MCF 10A (cell line): ENCODE data around the gene PICK1. TPM values are rescaled to one million over a fixed set of nuclear protein-coding genes. Genes with fewer than 3 reads are reported as not detected.
A peak's percentile ranks its signal among the peaks of the same experiment; 100 is the strongest.
"Not testable (repeated sequence)": the region's sequence is repeated elsewhere in the genome, so short reads cannot be mapped to it uniquely, and the experiment has no call there.

Experiments used
- BruUV-seq: library from RNA; stranded (reverse); fragments of 400-500 nt; replicated peaks from 2 replicates; lab custom pipeline; 2021; lab: Mats Ljungman, UMichigan
- CTCF ChIA-PET: fragments of 300-600 bp; sonication (Branson Sonifier 250); formaldehyde crosslinking; extraction: SDS; loops from one replicate; lab custom pipeline; 2021; ENCODE audit warnings: antibody characterized with exemption, inconsistent platforms; lab: Yijun Ruan, JAX
- POLR2A ChIA-PET: fragments of 300-600, 350-650 bp; sonication (Branson Sonifier 250); formaldehyde crosslinking; extraction: SDS; loops from one replicate; lab custom pipeline; 2020; ENCODE audit warnings: antibody characterized with exemption, inconsistent platforms; lab: Yijun Ruan, JAX
- DNase-seq: peaks from one replicate; pipeline ENCODE4 v3.0.0-alpha.2; 2018; ENCODE audit not compliant: unreplicated experiment
- H3K27ac Mint-ChIP-seq: one replicate; pipeline ENCODE4 v1.8.0; 2022; ENCODE audit warnings: mild to moderate bottlenecking, low read depth, mixed read lengths; ENCODE audit not compliant: unreplicated experiment
- H3K27me3 Mint-ChIP-seq: one replicate; pipeline ENCODE4 v1.8.0; 2022; ENCODE audit warnings: mixed read lengths; ENCODE audit not compliant: insufficient read depth, unreplicated experiment
- H3K36me3 Mint-ChIP-seq: one replicate; pipeline ENCODE4 v1.8.0; 2022; ENCODE audit warnings: mild to moderate bottlenecking, moderate library complexity, mixed read lengths; ENCODE audit not compliant: insufficient read depth, unreplicated experiment
- H3K4me1 Mint-ChIP-seq: one replicate; pipeline ENCODE4 v1.8.0; 2022; ENCODE audit warnings: mixed read lengths; ENCODE audit not compliant: insufficient read depth, unreplicated experiment
- H3K4me3 Mint-ChIP-seq: one replicate; pipeline ENCODE4 v1.8.0; 2022; ENCODE audit warnings: mild to moderate bottlenecking, moderate library complexity, mixed read lengths; ENCODE audit not compliant: unreplicated experiment
- H3K9me3 Mint-ChIP-seq: one replicate; pipeline ENCODE4 v1.8.0; 2022; ENCODE audit warnings: mixed read lengths; ENCODE audit not compliant: unreplicated experiment
- CTCF ChIP-seq: fragments of 200-600 bp; IDR thresholded peaks from one replicate; pipeline ENCODE4 v1.8.0; 2022; ENCODE audit warnings: antibody characterized with exemption, mild to moderate bottlenecking; ENCODE audit not compliant: unreplicated experiment
- intact Hi-C: fragments of 100-400 bp; cut with micrococcal nuclease; formaldehyde crosslinking; loops from 2 replicates; pipeline ENCODE4 v1.14.1; 2022
- total RNA-seq: library from RNA; stranded (reverse); gene quantifications from 2 replicates; pipeline ENCODE4 v1.2.3, GENCODE V29; 2022

PICK1 gene
- total RNA-seq, 1 experiment from 2014 or later, result 40.6 TPM

- no peaks in the 10 kb centered on the region for H3K27me3 Mint-ChIP-seq
- DNase-seq, result peak; percentile 92
- no peak overlapping the region for H3K27ac Mint-ChIP-seq
- ChIA-PET CTCF (interaction anchor here (0.5 to 0.8 kb wide), 2 partner anchors 18 to 373 kb away, joined by 3 read pairs; no protein-coding TSS in a partner anchor), POLR2A (interaction anchor here (0.6 to 1.7 kb wide), 6 partner anchors 14 to 472 kb away, joined by 3 to 5 read pairs (median 3); partner anchors contain the start of gene PICK1)
- no peak overlapping the region for H3K4me3 Mint-ChIP-seq
- no peaks in the 10 kb centered on the region for H3K9me3 Mint-ChIP-seq
- H3K4me1 Mint-ChIP-seq, result peaks cover 24% of the 10 kb centered on the region
- no peak for TF ChIP-seq CTCF
- H3K36me3 Mint-ChIP-seq, result peaks cover 4% of the 10 kb centered on the region
- BruUV-seq, result no TSS peak
- intact Hi-C loops, result no loop called here
Measured at GRCh38 chr22:38034278-38034882, 22.8 kb upstream of the PICK1 start.

- no TSS peak for BruUV-seq
- no peaks in the 10 kb centered on the region for H3K27me3 Mint-ChIP-seq
- H3K36me3 Mint-ChIP-seq, result peaks cover 4% of the 10 kb centered on the region
- ChIA-PET POLR2A (interaction anchor here (0.5 to 1.7 kb wide), 5 partner anchors 13 to 366 kb away, joined by 3 to 5 read pairs (median 3); partner anchors contain the start of gene PICK1), CTCF (interaction anchor here (0.5 to 0.8 kb wide), 2 partner anchors 17 to 374 kb away, joined by 3 read pairs; no protein-coding TSS in a partner anchor)
- no peak overlapping the region for H3K4me3 Mint-ChIP-seq
- H3K4me1 Mint-ChIP-seq, result peaks cover 24% of the 10 kb centered on the region
- H3K27ac Mint-ChIP-seq, result no peak overlapping the region
- TF ChIP-seq CTCF, result no peak
- no peaks in the 10 kb centered on the region for H3K9me3 Mint-ChIP-seq
- intact Hi-C loops, result no loop called here
- no peak for DNase-seq
Measured at GRCh38 chr22:38034884-38035529, 22.2 kb upstream of the PICK1 start.

GRCh38 chr22:38035530-38035885 lies 21.7 kb upstream of the PICK1 start:
- no peak for DNase-seq
- peaks cover 24% of the 10 kb centered on the region for H3K4me1 Mint-ChIP-seq
- no TSS peak for BruUV-seq
- no peak overlapping the region for H3K4me3 Mint-ChIP-seq
- TF ChIP-seq CTCF, result no peak
- POLR2A ChIA-PET, result no interaction called here
- no peaks in the 10 kb centered on the region for H3K9me3 Mint-ChIP-seq
- CTCF ChIA-PET, result no interaction called here
- intact Hi-C loops, result no loop called here
- H3K36me3 Mint-ChIP-seq, result peaks cover 4% of the 10 kb centered on the region
- no peaks in the 10 kb centered on the region for H3K27me3 Mint-ChIP-seq
- no peak overlapping the region for H3K27ac Mint-ChIP-seq

- peaks cover 24% of the 10 kb centered on the region for H3K4me1 Mint-ChIP-seq
- H3K36me3 Mint-ChIP-seq, result peaks cover 4% of the 10 kb centered on the region
- BruUV-seq, result no TSS peak
- no peak overlapping the region for H3K4me3 Mint-ChIP-seq
- ChIA-PET CTCF (interaction anchor here (1.2 to 1.7 kb wide), 2 partner anchors 16 to 17 kb away, joined by 3 to 6 read pairs; no protein-coding TSS in a partner anchor), POLR2A (no interaction called here)
- no peak overlapping the region for H3K27ac Mint-ChIP-seq
- TF ChIP-seq CTCF, result no peak
- intact Hi-C loops, result no loop called here
- no peaks in the 10 kb centered on the region for H3K27me3 Mint-ChIP-seq
- no peaks in the 10 kb centered on the region for H3K9me3 Mint-ChIP-seq
- DNase-seq, result no peak
Measured at GRCh38 chr22:38036392-38037062, 20.7 kb upstream of the PICK1 start.

GRCh38 chr22:38037367-38038150 lies 19.6 kb upstream of the PICK1 start:
- POLR2A ChIA-PET, intact Hi-C loops, H3K4me3 Mint-ChIP-seq, H3K27ac Mint-ChIP-seq, H3K36me3 Mint-ChIP-seq, H3K27me3 Mint-ChIP-seq, H3K9me3 Mint-ChIP-seq, BruUV-seq, DNase-seq: not testable (repeated sequence)
- peaks cover 21% of the 10 kb centered on the region for H3K4me1 Mint-ChIP-seq
- CTCF ChIA-PET, result interaction anchor here (1.2 to 1.7 kb wide), 2 partner anchors 15 to 16 kb away, joined by 3 to 6 read pairs; no protein-coding TSS in a partner anchor
